HFF-Myc (cell line): ENCODE results near the gene TRIM37.

Experiments used
- DNase-seq: peaks from one replicate; pipeline ENCODE4 v3.0.0-alpha.2; 2011; ENCODE audit warnings: low read depth; ENCODE audit errors: extremely low read depth
- H3K4me3 ChIP-seq: replicated peaks from 2 replicates; pipeline ENCODE4 v1.5.1; 2011; ENCODE audit warnings: low read depth, mild to moderate bottlenecking, control low read depth, low read length
- TF ChIP-seq, protein P1 (sequence below): IDR thresholded peaks from 2 replicates; pipeline ENCODE4 v1.5.1; 2012; ENCODE audit warnings: mild to moderate bottlenecking, low read depth, low read length, control low read depth; ENCODE audit errors: missing control alignments

The TRIM37 gene

DNA sequence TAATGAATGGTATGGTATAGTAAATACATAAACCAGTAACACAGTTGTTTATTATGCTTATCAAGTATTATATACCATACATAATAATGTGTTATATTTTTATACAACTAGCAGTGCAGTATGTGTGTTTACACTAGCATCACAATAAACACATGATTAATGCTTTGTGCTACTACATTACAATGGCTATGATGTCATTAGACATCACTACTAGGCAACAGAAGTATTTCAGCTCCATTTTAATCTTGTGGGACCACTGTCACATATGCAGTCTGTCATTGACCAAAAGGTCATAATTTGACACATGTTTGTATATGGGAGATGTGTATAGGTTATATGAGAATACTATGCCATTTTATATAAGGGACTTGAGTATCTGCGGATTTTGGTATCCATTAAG is 32.7 kb downstream of the TRIM37 start:
- no peak overlapping the region for H3K4me3 ChIP-seq
- TF ChIP-seq, protein P1, sequence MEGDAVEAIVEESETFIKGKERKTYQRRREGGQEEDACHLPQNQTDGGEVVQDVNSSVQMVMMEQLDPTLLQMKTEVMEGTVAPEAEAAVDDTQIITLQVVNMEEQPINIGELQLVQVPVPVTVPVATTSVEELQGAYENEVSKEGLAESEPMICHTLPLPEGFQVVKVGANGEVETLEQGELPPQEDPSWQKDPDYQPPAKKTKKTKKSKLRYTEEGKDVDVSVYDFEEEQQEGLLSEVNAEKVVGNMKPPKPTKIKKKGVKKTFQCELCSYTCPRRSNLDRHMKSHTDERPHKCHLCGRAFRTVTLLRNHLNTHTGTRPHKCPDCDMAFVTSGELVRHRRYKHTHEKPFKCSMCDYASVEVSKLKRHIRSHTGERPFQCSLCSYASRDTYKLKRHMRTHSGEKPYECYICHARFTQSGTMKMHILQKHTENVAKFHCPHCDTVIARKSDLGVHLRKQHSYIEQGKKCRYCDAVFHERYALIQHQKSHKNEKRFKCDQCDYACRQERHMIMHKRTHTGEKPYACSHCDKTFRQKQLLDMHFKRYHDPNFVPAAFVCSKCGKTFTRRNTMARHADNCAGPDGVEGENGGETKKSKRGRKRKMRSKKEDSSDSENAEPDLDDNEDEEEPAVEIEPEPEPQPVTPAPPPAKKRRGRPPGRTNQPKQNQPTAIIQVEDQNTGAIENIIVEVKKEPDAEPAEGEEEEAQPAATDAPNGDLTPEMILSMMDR, result no peak
- no peak for DNase-seq

DNA sequence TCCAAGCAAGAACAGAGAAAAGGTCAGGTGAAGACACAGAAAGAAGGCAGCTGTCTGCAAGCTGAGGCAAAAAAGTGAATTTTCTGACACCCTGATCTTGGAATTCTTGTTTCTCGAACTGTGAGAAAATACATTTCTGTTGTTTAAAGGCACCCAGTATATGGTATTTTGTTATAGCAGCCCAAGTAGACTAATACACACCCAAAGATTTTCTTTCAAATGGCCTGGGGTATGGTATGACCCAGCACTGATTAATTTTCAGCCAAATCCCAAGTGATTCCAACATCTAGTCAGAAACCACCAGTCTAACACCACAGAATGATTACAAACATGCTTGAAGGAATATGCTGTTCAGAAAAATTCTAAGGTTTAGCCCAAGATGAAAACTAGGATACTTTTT is 36.8 kb downstream of the TRIM37 start:
- H3K4me3 ChIP-seq, result no peak overlapping the region
- TF ChIP-seq, protein P1, result no peak
- no peak for DNase-seq

DNA sequence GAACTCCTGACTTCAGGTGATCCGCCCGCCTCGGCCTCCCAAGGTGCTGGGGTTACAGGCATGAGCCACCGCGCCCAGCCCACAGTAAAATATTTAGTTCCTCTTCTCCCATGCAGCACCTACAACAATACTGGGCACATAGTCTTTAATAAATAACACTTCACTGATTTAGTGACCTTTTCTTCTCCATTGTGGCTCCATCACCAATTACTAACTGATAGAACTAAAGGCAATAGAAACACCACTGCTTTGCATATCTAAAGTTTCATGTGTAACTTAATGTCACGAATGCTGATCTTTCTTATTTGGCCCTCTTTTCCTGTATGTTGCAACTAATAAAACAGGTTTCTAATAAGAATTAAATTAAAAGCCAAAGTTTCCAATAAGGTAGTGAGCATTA is 38.9 kb downstream of the TRIM37 start:
- no peak overlapping the region for H3K4me3 ChIP-seq
- TF ChIP-seq, protein P1, result no peak
- DNase-seq, result no peak

DNA sequence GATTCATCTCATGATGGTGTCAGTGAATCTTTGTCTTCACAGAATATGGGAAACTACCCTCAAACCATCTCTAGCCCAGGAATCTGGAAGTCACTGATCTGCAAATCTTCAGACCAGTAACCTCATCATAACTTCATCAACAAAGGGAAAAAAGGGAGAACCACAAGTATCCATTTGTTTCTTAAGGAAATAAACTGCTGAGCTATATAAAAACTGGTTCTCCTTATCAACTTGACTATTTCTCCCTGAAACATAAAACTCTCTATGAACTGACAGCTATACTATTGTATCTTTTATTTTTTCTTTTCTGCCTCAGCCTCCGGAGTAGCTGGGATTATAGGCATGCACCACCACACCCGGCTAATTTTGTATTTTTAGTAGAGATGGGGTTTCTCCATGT is 39.3 kb downstream of the TRIM37 start:
- no peak overlapping the region for H3K4me3 ChIP-seq
- DNase-seq, result no peak
- TF ChIP-seq, protein P1, result no peak

DNA sequence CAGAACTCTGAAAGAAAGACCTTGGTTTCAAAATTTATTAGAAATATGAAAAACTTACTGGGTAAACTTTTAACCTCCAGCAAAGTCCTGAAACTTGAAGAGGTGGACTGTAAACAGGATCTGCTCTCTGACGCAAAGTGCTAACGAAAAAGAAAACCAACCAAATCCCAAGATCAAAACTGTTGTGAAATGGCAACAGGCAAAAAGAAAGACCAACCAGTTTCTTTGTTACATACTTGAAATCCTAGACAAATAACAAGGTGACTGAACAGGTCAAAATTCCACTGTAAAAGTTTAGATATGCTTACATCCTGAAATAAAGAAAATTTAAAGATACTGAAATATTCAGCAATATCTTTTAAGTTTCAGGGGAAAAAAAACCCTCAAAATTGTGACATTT is 44.2 kb downstream of the TRIM37 start:
- TF ChIP-seq, protein P1, result no peak
- no peak overlapping the region for H3K4me3 ChIP-seq
- DNase-seq, result no peak

DNA sequence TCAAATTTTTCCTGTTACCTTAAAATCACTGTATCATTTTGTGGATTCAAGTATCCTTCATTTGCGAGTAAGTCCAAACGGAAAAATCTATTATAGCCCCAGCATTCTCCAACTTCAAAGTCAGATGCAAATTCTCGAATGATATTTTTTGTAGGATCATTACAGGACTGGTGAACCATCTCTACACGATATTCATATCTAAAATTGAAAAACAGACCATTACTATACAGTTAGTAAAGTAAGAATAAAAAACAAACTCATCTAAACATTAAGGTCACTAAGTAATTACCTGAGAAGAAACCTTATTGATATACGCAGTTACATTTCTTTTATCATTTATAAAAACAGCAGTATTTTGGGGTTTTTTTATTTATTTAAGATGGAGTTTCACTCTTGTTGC is 49.8 kb downstream of the TRIM37 start:
- H3K4me3 ChIP-seq, result no peak overlapping the region
- DNase-seq, result no peak
- TF ChIP-seq, protein P1, result no peak

DNA sequence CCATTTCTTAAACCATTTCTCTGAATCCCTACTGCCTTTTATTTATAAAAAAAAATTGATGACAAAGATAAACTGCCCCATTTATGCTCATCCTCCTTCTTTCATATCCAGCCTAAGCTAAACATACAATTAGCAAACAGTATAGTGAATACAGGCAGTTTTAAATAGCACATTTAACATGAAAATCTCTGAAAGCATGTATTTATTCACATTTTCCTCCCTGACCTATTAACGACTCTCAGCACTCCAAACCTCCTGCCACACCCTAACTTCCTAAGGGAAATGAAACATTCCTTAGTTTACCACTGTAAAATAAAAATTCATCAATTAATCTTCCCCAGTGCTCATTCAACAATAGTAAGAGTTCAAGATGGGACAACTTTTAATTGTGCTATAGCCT is 56.9 kb downstream of the TRIM37 start:
- H3K4me3 ChIP-seq, result no peak overlapping the region
- no peak for DNase-seq
- TF ChIP-seq, protein P1, result no peak
